ENCODE results near the gene MORC3.

MORC3 gene

DNA sequence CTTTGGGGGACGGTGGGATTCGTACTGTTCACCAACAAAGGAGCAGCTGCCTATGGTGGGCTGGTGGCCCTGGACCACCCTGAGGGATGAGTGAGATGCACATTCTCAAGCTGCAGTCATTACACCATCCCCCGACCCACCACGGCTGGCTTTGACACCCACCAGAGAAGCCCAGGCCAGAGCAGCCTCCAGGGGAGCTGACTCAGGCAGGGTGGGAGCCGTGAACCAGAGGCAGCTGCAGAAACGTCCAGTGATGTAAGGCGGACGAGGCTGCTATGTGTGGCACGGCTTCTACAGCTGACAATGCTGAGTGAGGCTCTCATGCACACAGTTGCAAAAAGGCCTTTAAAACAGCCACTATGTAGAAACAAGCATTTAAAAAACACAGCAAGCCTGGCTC lies 105.3 kb downstream of the MORC3 start:
- DNase-seq (ENCODE audit: low spot score): no peak

Measured in GM03348 (cell line).